H1 (cell line): ENCODE results near the gene PDE8B.

Experiments used
- EZH2 ChIP-seq: fragments of 200-600 bp; sonication (generic); IDR thresholded peaks from 2 replicates; pipeline ENCODE4 v1.7.1; 2012; ENCODE audit warnings: low read depth, mild to moderate bottlenecking, moderate library complexity, low read length, inconsistent platforms; ENCODE audit not compliant: severe bottlenecking
- POLR2A ChIP-seq, 2 experiments: IDR thresholded peaks; 1 replicate in 1 of 2; 2 replicates in 1 of 2; pipeline ENCODE4 v1.6.1; 2011; ENCODE audit warnings: low read depth in 2 of 2, low read length in 2 of 2, mild to moderate bottlenecking in 2 of 2; ENCODE audit errors: control extremely low read depth in 1 of 2
- RAD21 ChIP-seq, 2 experiments: IDR thresholded peaks in 1 of 2; conservative IDR thresholded peaks in 1 of 2; 2 replicates each; pipeline ENCODE4 v1.6.1; 2011; ENCODE audit warnings: low read depth in 2 of 2, low read length in 2 of 2, improper control_type of control experiment in 1 of 2, inconsistent platforms in 1 of 2, mild to moderate bottlenecking in 1 of 2, moderate library complexity in 1 of 2
- RFX5 ChIP-seq: IDR thresholded peaks from 2 replicates; pipeline ENCODE4 v1.6.1; 2011; ENCODE audit warnings: low read depth, low read length, improper control_type of control experiment, borderline replicate concordance
- RXRA ChIP-seq: IDR thresholded peaks from 2 replicates; pipeline ENCODE4 v1.6.1; 2011; ENCODE audit warnings: low read depth, mild to moderate bottlenecking, low read length, moderate library complexity; ENCODE audit not compliant: insufficient read depth
- YY1 ChIP-seq: IDR thresholded peaks from 2 replicates; pipeline ENCODE4 v1.6.1; 2011; ENCODE audit warnings: low read depth, mild to moderate bottlenecking, low read length
- TF ChIP-seq, protein P1 (sequence below), 3 experiments: IDR thresholded peaks; 1 replicate in 2 of 3; 2 replicates in 1 of 3; pipeline versions ENCODE4 v1.5.1 to v1.6.1; 2011; ENCODE audit warnings: low read length in 3 of 3, mild to moderate bottlenecking in 3 of 3, inconsistent platforms in 2 of 3, low read depth in 1 of 3, moderate library complexity in 1 of 3; ENCODE audit not compliant: insufficient read depth in 1 of 3; ENCODE audit errors: control extremely low read depth in 1 of 3
- TF ChIP-seq, protein P2 (sequence below): IDR thresholded peaks from 2 replicates; pipeline ENCODE4 v1.6.1; 2011; ENCODE audit warnings: low read depth, mild to moderate bottlenecking, low read length; ENCODE audit not compliant: insufficient read depth
- TF ChIP-seq, protein P3 (sequence below): IDR thresholded peaks from 2 replicates; pipeline ENCODE4 v1.6.1; 2012; ENCODE audit warnings: inconsistent platforms

DNA sequence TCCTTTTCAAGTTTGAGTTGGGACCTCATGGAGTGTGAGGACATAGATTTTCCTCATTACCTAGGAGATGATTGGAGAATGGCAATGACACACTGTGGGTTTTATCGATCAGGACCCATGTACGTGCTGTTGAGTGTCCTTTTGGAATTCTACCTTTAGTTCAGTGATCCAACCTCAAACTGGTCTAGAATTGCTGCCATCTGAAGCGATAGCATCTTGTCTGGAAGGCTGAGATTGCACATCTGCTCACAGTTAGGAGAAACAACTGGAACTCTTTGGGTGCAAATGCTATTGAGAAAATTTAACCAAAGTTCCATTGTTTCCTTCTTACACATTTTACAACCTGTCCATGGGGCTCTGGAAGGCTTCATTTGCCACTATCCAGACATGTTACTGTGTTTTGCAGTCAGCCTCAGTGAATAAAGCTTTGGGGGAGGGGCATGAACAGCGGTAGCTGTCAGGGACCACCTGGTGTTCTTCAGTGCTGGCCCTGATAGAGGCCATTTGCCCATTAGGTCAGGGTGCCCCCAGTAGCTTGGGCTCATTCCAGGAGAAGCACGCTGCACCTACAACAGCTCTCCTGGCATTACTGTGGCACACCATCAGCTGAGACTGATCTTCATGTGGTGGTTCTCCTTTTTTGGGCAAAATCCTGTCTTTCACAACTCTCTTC lies 123.1 kb downstream of the PDE8B start:
- TF ChIP-seq, protein P1, sequence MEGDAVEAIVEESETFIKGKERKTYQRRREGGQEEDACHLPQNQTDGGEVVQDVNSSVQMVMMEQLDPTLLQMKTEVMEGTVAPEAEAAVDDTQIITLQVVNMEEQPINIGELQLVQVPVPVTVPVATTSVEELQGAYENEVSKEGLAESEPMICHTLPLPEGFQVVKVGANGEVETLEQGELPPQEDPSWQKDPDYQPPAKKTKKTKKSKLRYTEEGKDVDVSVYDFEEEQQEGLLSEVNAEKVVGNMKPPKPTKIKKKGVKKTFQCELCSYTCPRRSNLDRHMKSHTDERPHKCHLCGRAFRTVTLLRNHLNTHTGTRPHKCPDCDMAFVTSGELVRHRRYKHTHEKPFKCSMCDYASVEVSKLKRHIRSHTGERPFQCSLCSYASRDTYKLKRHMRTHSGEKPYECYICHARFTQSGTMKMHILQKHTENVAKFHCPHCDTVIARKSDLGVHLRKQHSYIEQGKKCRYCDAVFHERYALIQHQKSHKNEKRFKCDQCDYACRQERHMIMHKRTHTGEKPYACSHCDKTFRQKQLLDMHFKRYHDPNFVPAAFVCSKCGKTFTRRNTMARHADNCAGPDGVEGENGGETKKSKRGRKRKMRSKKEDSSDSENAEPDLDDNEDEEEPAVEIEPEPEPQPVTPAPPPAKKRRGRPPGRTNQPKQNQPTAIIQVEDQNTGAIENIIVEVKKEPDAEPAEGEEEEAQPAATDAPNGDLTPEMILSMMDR (IDR thresholded peaks at IDR 0.05; ENCODE audit: control extremely low read depth in 1 of 3, insufficient read depth in 1 of 3, low read depth in 1 of 3, low read length in 3 of 3), result no peak
- TF ChIP-seq, protein P2, sequence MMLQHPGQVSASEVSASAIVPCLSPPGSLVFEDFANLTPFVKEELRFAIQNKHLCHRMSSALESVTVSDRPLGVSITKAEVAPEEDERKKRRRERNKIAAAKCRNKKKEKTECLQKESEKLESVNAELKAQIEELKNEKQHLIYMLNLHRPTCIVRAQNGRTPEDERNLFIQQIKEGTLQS, result no peak
- TF ChIP-seq, protein P3, sequence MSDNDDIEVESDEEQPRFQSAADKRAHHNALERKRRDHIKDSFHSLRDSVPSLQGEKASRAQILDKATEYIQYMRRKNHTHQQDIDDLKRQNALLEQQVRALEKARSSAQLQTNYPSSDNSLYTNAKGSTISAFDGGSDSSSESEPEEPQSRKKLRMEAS, result no peak
- TF ChIP-seq RAD21 (IDR thresholded peaks at IDR 0.05 in 1 of 2, conservative IDR thresholded peaks at IDR 0.05 in 1 of 2; ENCODE audit: low read depth in 2 of 2, low read length in 2 of 2) (no peak), YY1 (no peak), RXRA (no peak), POLR2A (IDR thresholded peaks at IDR 0.05; ENCODE audit: control extremely low read depth in 1 of 2, low read depth in 2 of 2, low read length in 2 of 2) (no peak), EZH2 (no peak), RFX5 (no peak)
